Adrenal gland (tissue), 12 donors: Measurements from ENCODE around the gene GPC6. TPM values are rescaled to one million over a fixed set of nuclear protein-coding genes. Genes with fewer than 3 reads are reported as not detected.

Experiments
- DNase-seq, 7 donors: peaks; one replicate each; pipeline ENCODE4 v3.0.0-alpha.2; 2019 to 2020
- H3K27ac ChIP-seq, 5 donors: fragments of 200-600 bp; sonication (generic) in 4 of 5; 1 replicate in 3 of 5; 2 replicates in 2 of 5; pipeline versions ENCODE4 v1.5.1 to v1.8.0; 2016 to 2020; ENCODE audit warnings: mild to moderate bottlenecking in 1 of 5
- H3K27me3 ChIP-seq: fragments of 200-600 bp; 2 replicates; pipeline ENCODE4 v1.8.0; 2021
- H3K36me3 ChIP-seq, 2 donors: fragments of 200-600 bp; replicated peaks in 1 of 2; 1 replicate in 1 of 2; 2 replicates in 1 of 2; pipeline versions ENCODE4 v1.5.1 to v1.8.0; 2018 to 2022
- H3K4me1 ChIP-seq, 2 donors: fragments of 200-600 bp; replicated peaks in 1 of 2; 1 replicate in 1 of 2; 2 replicates in 1 of 2; pipeline versions ENCODE4 v1.5.1 to v1.8.0; 2018 to 2021
- H3K4me3 ChIP-seq, 4 donors: fragments of 200-600 bp; sonication (generic) in 3 of 4; one replicate each; pipeline ENCODE4 v1.5.1; 2016 to 2018
- H3K9me3 ChIP-seq, 3 donors: fragments of 200-600 bp; sonication (generic) in 1 of 3; replicated peaks in 1 of 3; 1 replicate in 2 of 3; 2 replicates in 1 of 3; pipeline versions ENCODE4 v1.5.1 to v1.8.0; 2016 to 2021
- POLR2A ChIP-seq, 2 donors: fragments of 450-650 bp; IDR thresholded peaks; one replicate each; pipeline ENCODE4 v1.6.1; 2017; ENCODE audit warnings: antibody characterized with exemption in 2 of 2, mild to moderate bottlenecking in 2 of 2, moderate library complexity in 1 of 2
- WGBS, 4 donors: extraction: QIAGEN DNeasy Blood & Tissue Kit in 2 of 4; methylation state at CpG; one replicate each; pipeline versions ENCODE4 v1.1.5 to v1.1.7; 2013 to 2017; 5-methylcytosine and 5-hydroxymethylcytosine counted together
- intact Hi-C, 2 donors: fragments of 100-400 bp; cut with DNase I; formaldehyde crosslinking; loops; one replicate each; pipeline versions ENCODE4 v1.14.1 to v1.15.0; 2022 to 2023
- polyA plus RNA-seq, 3 donors: library from polyadenylated mRNA; stranded (reverse); fragments of 200-250 nt in 2 of 3; fragments of 350-450 nt in 1 of 3; fragmentation: Illumina TruSeq in 1 of 3; extraction: RNeasy Lipid Tissue Mini Kit (QIAGEN cat#74804) in 1 of 3; gene quantifications; one replicate each; pipeline ENCODE4 v1.2.3, GENCODE V29; 2013 to 2014
- total RNA-seq, 9 donors: library from RNA; depleted of rRNA in 4 of 9; stranded (reverse); fragments of >200 nt in 4 of 9; fragments of 120-200 nt in 1 of 9; fragmentation: NEBNext Ultra II Directional in 1 of 9; extraction: Animal tissue kit (Norgen Biotek cat#: 25700) in 1 of 9; gene quantifications; one replicate each; pipeline versions ENCODE4 v1.1.0 to v1.2.4, GENCODE V29; 2013 to 2023
- TF ChIP-seq, protein P1 (sequence below), 6 experiments: fragments of 450-650 bp in 4 of 6; fragments of 200-600 bp in 2 of 6; sonication (generic) in 1 of 6; IDR thresholded peaks; 1 replicate in 5 of 6; 2 replicates in 1 of 6; pipeline versions ENCODE4 v1.5.1 to v1.8.0; 2016 to 2021; ENCODE audit warnings: antibody characterized with exemption in 6 of 6, mild to moderate bottlenecking in 2 of 6, moderate library complexity in 1 of 6
- donor health status: healthy with polysubstance abuse.
- donor health status: Bipolar disorder and iron deficiency.
- donor health status: DM: yes; HTN: yes; CAD: no.
- donor health status: DM: no; HTN: no; CAD: no.
- donor health status: DM: no; HTN: no; CAD: no.
- donor health status: DM: yes; HTN: yes; CAD: no.

The GPC6 gene
- total and polyA plus RNA-seq, 12 donors = 0.37 to 62.3 (median 2.5) TPM

GRCh38 chr13:93411186-93411680 is 184.6 kb downstream of the GPC6 start:
- no peak for DNase-seq
- TF ChIP-seq, protein P1, sequence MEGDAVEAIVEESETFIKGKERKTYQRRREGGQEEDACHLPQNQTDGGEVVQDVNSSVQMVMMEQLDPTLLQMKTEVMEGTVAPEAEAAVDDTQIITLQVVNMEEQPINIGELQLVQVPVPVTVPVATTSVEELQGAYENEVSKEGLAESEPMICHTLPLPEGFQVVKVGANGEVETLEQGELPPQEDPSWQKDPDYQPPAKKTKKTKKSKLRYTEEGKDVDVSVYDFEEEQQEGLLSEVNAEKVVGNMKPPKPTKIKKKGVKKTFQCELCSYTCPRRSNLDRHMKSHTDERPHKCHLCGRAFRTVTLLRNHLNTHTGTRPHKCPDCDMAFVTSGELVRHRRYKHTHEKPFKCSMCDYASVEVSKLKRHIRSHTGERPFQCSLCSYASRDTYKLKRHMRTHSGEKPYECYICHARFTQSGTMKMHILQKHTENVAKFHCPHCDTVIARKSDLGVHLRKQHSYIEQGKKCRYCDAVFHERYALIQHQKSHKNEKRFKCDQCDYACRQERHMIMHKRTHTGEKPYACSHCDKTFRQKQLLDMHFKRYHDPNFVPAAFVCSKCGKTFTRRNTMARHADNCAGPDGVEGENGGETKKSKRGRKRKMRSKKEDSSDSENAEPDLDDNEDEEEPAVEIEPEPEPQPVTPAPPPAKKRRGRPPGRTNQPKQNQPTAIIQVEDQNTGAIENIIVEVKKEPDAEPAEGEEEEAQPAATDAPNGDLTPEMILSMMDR (IDR thresholded peaks at IDR 0.05) = no peak
- TF ChIP-seq POLR2A (IDR thresholded peaks at IDR 0.05) = no peak
- WGBS, 4 donors = 83 to 90% (median 89%) methylated on average over 3 of the region's 3 CpGs

GRCh38 chr13:93412676-93413075 is 186.1 kb downstream of the GPC6 start:
- TF ChIP-seq POLR2A (IDR thresholded peaks at IDR 0.05) = no peak
- TF ChIP-seq, protein P1 (IDR thresholded peaks at IDR 0.05) = no peak
- intact Hi-C loops = no loop called here
- H3K4me3 ChIP-seq = no peak overlapping the region
- no peak overlapping the region for H3K27ac ChIP-seq
- no peaks in the 10 kb centered on the region for H3K9me3 ChIP-seq
- H3K4me1 ChIP-seq = no peaks in the 10 kb centered on the region
- H3K27me3 ChIP-seq = no peaks in the 10 kb centered on the region
- no peaks in the 10 kb centered on the region for H3K36me3 ChIP-seq
- no peak for DNase-seq

More at GRCh38 chr13:93411186-93411680, 184.6 kb downstream of the GPC6 start:
- H3K4me1 ChIP-seq = no peaks in the 10 kb centered on the region
- no peaks in the 10 kb centered on the region for H3K27me3 ChIP-seq
- no peaks in the 10 kb centered on the region for H3K9me3 ChIP-seq
- no peak overlapping the region for H3K4me3 ChIP-seq
- intact Hi-C loops = no loop called here
- H3K27ac ChIP-seq = no peak overlapping the region
- H3K36me3 ChIP-seq = no peaks in the 10 kb centered on the region

- DNase-seq = no peak
- WGBS, 4 donors = 65 to 75% (median 72%) methylated on average over 8 of the region's 8 CpGs
- Histone ChIP-seq H3K36me3 (no peaks in the 10 kb centered on the region), H3K27ac (no peak overlapping the region), H3K4me1 (no peaks in the 10 kb centered on the region), H3K27me3 (no peaks in the 10 kb centered on the region), H3K9me3 (no peaks in the 10 kb centered on the region), H3K4me3 (no peak overlapping the region)
- intact Hi-C loops = no loop called here
- TF ChIP-seq POLR2A (IDR thresholded peaks at IDR 0.05) = no peak
- TF ChIP-seq, protein P1 (IDR thresholded peaks at IDR 0.05) = no peak
These were observed 187.5 kb downstream of the GPC6 start for GRCh38 chr13:93413972-93414717.

- H3K27me3 ChIP-seq = no peaks in the 10 kb centered on the region
- DNase-seq = no peak
- no peak overlapping the region for H3K4me3 ChIP-seq
- H3K36me3 ChIP-seq = no peaks in the 10 kb centered on the region
- 40 to 68% (median 60%) methylated on average over 1 of the region's 1 CpG for WGBS, 4 donors
- no peaks in the 10 kb centered on the region for H3K4me1 ChIP-seq
- intact Hi-C loops = no loop called here
- no peaks in the 10 kb centered on the region for H3K9me3 ChIP-seq
- no peak for TF ChIP-seq POLR2A (IDR thresholded peaks at IDR 0.05)
- TF ChIP-seq, protein P1 (IDR thresholded peaks at IDR 0.05) = no peak
- H3K27ac ChIP-seq = no peak overlapping the region
These were observed 190.2 kb downstream of the GPC6 start for GRCh38 chr13:93416736-93417355.
